DMS53 treated with DMSO at 0.1 percent for 48 hours (cell line): ENCODE data around the gene CEP135.
"Not testable (repeated sequence)": the region's sequence is repeated elsewhere in the genome, so short reads cannot be mapped to it uniquely, and the experiment has no call there.

ENCODE experiments used
- DNase-seq: peaks from one replicate; lab custom pipeline; 2025; ENCODE audit not compliant: unreplicated experiment; lab: John Stamatoyannopoulos, UW

Gene CEP135

DNA sequence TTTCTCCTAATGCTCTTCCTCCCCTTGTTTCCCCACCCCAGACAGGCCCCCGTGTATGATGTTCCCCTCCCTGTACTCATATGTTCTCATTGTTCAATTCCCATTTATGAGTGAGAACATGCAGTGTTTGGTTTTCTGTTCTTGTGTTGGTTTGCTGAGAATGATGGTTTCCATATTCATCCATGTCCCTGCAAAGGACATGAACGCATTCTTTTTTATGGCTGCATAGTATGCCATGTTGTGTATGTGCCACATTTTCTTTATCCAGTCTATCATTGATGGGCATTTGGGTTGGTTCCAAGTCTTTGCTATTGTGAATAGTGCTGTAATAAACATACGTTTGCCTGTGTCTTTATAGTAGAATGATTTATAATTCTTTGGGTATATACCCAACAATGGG, 124.0 kb downstream of the CEP135 start:
- DNase-seq = not testable (repeated sequence)

DNA sequence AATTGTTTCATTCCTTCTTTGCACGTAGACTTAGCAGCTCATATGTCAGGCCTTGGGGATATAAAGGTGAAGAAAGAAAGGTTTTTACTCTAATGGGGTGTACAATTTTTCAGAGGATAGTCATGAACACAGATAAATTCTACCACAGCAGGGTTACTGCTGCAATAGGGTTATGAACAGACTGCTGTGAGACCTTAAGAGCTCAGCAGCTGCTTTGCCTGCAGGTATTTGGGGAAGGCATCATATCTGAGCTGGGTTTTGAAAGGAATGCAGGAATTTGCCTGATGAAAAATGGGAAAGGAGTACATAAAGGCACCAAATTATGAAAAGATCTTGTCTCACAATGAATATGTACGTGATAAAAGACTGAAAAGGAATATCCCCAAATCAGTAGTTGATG, 128.9 kb downstream of the CEP135 start:
- DNase-seq = no peak

DNA sequence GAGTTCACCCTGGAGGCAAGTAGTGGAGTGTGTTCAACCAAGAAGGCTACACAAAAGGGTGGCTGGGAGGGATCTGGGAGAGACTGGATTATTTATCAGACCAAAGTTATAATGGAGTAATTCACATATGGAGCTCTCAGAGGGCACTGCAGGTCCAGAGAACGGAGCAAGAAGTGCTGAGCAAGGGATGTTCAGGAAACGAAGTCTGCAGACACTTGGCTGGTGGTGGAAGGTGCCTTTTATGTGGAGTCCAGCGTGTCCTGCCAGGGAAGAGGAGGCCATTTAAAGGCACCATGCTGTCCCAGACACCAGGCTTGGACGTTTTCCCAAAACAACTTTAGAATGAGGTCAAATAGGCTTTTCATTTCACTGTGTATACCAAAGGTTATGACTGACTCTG, 130.1 kb downstream of the CEP135 start:
- no peak for DNase-seq

DNA sequence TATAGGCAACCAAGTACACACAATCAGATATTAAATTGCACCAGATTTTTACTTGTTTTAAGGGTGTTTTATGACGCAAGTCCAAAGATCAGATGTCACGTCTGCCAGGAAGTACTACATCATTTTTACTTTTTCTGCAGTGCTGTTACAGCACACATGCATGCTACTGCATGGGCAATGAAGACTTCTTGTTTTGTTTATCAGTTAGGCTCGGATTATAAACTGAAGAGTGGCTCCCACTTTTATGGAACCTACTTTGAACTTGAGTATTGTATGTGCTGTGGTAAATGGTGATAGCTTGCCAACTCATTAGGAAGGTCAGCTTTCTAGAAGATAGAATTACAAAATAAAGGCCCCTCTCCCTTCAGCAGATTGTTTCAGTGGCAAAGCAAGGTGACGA, 131.6 kb downstream of the CEP135 start:
- DNase-seq = no peak

DNA sequence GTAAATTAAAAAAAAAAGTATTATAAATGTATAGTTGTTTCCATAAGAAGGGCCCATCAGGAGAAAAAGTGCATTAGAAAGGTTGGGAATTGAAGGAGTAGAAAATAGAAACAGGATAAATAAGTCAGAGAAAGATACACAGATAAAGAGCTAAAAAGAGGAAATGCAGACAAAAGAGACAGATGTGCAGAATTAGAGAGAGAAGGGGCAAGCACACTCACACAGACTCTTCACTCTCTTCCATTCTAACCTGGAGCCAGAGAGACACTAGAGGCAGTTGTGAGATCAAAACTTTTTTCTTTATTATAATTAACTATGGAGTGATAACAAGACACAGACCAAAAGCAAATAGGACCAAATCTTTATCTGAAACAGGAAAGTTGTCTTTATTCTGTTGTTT, 134.1 kb downstream of the CEP135 start:
- no peak for DNase-seq
